ENCODE results near the gene IRAK3. TPM values are rescaled to one million over a fixed set of nuclear protein-coding genes. Genes with fewer than 3 reads are reported as not detected.
"Not testable (repeated sequence)": the region's sequence is repeated elsewhere in the genome, so short reads cannot be mapped to it uniquely, and the experiment has no call there.

The IRAK3 gene
- total RNA-seq, 1 experiment from 2014 or later = 0.44 TPM

DNA sequence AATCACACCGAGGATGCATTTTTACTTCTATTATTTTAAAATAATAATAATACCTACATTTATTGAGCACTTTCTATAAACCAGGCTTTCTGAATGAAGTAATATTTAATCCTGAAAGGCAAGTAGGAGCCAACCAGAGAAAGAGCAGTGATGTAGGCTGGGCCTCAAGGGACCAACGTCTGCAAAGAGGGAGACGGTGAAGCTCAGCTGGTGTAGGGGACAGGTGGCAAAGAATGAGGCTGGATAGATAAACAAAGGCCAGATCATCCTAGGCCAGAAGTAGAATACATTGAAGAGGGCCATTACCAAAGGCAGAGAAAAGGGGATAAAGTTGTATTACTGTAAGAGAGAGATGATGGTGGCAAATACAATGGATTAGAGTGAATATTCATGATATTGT is 18.4 kb upstream of the IRAK3 start:
- H2BK20ac ChIP-seq (ENCODE audit: low read depth, low read length, poor library complexity, severe bottlenecking) = no peak overlapping the region
- peaks cover 3% of the 10 kb centered on the region for H3K4me1 ChIP-seq (ENCODE audit: insufficient read depth, low read length)
- TF ChIP-seq, protein P1, sequence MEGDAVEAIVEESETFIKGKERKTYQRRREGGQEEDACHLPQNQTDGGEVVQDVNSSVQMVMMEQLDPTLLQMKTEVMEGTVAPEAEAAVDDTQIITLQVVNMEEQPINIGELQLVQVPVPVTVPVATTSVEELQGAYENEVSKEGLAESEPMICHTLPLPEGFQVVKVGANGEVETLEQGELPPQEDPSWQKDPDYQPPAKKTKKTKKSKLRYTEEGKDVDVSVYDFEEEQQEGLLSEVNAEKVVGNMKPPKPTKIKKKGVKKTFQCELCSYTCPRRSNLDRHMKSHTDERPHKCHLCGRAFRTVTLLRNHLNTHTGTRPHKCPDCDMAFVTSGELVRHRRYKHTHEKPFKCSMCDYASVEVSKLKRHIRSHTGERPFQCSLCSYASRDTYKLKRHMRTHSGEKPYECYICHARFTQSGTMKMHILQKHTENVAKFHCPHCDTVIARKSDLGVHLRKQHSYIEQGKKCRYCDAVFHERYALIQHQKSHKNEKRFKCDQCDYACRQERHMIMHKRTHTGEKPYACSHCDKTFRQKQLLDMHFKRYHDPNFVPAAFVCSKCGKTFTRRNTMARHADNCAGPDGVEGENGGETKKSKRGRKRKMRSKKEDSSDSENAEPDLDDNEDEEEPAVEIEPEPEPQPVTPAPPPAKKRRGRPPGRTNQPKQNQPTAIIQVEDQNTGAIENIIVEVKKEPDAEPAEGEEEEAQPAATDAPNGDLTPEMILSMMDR (conservative IDR thresholded peaks at IDR 0.05) = no peak
- H2AK5ac ChIP-seq (ENCODE audit: insufficient read length, low read length) = no peak overlapping the region
- no peaks in the 10 kb centered on the region for H3K9me3 ChIP-seq (ENCODE audit: control insufficient read depth, low read depth, low read length)
- H3T11ph ChIP-seq (ENCODE audit: low read length) = no peak overlapping the region
- Mint-ChIP-seq H3K4me1 (peaks cover 3 to 6% of the 10 kb centered on the region in 2 experiments; a peak in 3 of 4 replicates), H3K27me3 (ENCODE audit: low read depth) (peaks cover 5% of the 10 kb centered on the region), H3K4me3 (peak overlapping the region; percentile 88 to 90; a peak in 4 of 5 replicates), H3K27ac (no peak overlapping the region), H3K36me3 (ENCODE audit: insufficient read depth in 1 of 3, low read depth in 3 of 3) (peaks cover 7 to 12% (median 11%) of the 10 kb centered on the region in 3 experiments), H3K9me3 (peaks cover 16 to 19% of the 10 kb centered on the region in 2 experiments)
- 100% methylated on average over 1 of the region's 3 CpGs for WGBS (ENCODE audit: extremely low coverage, insufficient read length, low lambda C conversion rate)
- H3K23ac ChIP-seq (ENCODE audit: insufficient read length, low read depth, low read length) = no peak overlapping the region
- H4K5ac ChIP-seq (ENCODE audit: insufficient read length, low read depth, low read length) = no peak overlapping the region
- H2BK15ac ChIP-seq (ENCODE audit: low read depth, low read length) = no peak overlapping the region
- no peaks in the 10 kb centered on the region for H3K27me3 ChIP-seq (ENCODE audit: insufficient read depth, low read length)
- H3K56ac ChIP-seq (ENCODE audit: insufficient read length, low read depth, low read length) = no peak overlapping the region
- no peak overlapping the region for H3K18ac ChIP-seq (ENCODE audit: insufficient read length, low read depth, low read length)
- H2BK5ac ChIP-seq (ENCODE audit: insufficient read length, low read length) = no peak overlapping the region
- no peaks in the 10 kb centered on the region for H4K20me1 ChIP-seq (ENCODE audit: control insufficient read depth, insufficient read depth, insufficient read length)
- no peak overlapping the region for H2AFZ ChIP-seq (ENCODE audit: low read length)
- H4K8ac ChIP-seq (replicated peaks; ENCODE audit: insufficient read length, low read depth, low read length) = no peak overlapping the region
- H3K79me1 ChIP-seq (ENCODE audit: insufficient read depth, low read depth, low read length, poor library complexity, severe bottlenecking) = peaks cover 8% of the 10 kb centered on the region
- no peak for DNase-seq
- no peak overlapping the region for H3K27ac ChIP-seq (ENCODE audit: insufficient read length, low read depth, low read length)
- H3K4me2 ChIP-seq (ENCODE audit: insufficient read depth, insufficient read length, low read length) = no peak overlapping the region
- H3K9ac ChIP-seq (ENCODE audit: extremely low read depth, insufficient read length, low read length) = no peak overlapping the region
- H3K4ac ChIP-seq (ENCODE audit: low read depth, low read length) = no peak overlapping the region
- no peak overlapping the region for H2BK120ac ChIP-seq (ENCODE audit: low read depth, low read length, poor library complexity, severe bottlenecking)
- peaks cover 3% of the 10 kb centered on the region; the same call in 1 of the 2 replicates for H3K79me2 ChIP-seq (ENCODE audit: insufficient read depth, low read length)
- no peaks in the 10 kb centered on the region for H3K23me2 ChIP-seq (ENCODE audit: insufficient read length, low read depth, low read length, poor library complexity, severe bottlenecking)
- no peak overlapping the region for H3K14ac ChIP-seq (ENCODE audit: insufficient read depth, low read length)
- no peak overlapping the region for H2BK12ac ChIP-seq (ENCODE audit: insufficient read length, low read depth, low read length)
- no peak overlapping the region for H4K91ac ChIP-seq (ENCODE audit: insufficient read length, low read depth, low read length)

DNA sequence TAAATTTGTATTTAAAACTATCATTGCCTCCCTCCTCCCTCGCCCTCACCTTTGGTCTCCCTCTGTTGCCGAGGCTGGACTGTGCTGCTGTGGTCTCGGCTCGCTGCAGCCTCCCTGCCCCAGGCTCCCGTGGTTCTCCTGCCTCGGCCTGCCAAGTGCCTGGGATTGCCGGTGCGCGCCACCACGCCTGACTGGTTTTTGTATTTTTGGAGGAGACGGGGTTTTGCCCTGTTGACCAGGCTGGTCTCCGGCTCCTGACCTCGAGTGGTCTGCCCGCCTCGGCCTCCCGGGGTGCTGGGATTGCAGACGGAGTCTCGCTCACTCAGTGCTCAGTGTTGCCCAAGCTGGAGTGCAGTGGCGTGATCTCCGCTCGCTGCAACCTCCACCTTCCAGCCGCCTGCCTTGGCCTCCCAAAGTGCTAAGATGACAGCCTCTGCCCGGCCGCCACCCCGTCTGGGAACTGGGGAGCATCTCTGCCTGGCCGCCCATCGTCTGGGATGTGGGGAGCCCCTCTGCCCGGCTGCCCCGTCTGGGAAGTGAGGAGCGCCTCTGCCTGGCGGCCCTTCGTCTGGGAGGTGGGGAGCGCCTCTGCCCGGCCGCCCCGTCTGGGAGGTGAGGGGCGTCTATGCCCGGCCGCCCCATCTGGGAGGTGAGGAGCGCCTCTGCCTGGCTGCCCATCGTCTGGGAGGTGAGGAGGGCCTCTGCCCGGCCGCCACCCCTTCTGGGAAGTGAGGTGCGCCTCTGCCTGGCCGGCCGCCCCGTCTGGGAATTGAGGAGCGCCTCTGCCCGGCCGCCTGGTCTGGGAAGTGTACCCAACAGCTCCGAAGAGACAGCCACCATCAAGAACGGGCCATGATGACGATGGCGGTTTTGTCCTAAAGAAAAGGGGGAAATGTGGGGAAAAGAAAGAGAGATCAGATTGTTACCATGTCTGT is 14.4 kb upstream of the IRAK3 start:
- H3K23me2 ChIP-seq (ENCODE audit: insufficient read length, low read depth, low read length, poor library complexity, severe bottlenecking); H3K9me3 ChIP-seq (ENCODE audit: control insufficient read depth, low read depth, low read length); H2BK120ac ChIP-seq (ENCODE audit: low read depth, low read length, poor library complexity, severe bottlenecking); H3K18ac ChIP-seq (ENCODE audit: insufficient read length, low read depth, low read length); H3K4me1 Mint-ChIP-seq; H4K91ac ChIP-seq (ENCODE audit: insufficient read length, low read depth, low read length); H3K14ac ChIP-seq (ENCODE audit: insufficient read depth, low read length); H2AK5ac ChIP-seq (ENCODE audit: insufficient read length, low read length); H2BK15ac ChIP-seq (ENCODE audit: low read depth, low read length); H3K27me3 ChIP-seq (ENCODE audit: insufficient read depth, low read length); H2BK12ac ChIP-seq (ENCODE audit: insufficient read length, low read depth, low read length); H2BK5ac ChIP-seq (ENCODE audit: insufficient read length, low read length); H3K9ac ChIP-seq (ENCODE audit: extremely low read depth, insufficient read length, low read length); H4K20me1 ChIP-seq (ENCODE audit: control insufficient read depth, insufficient read depth, insufficient read length); H3K79me1 ChIP-seq (ENCODE audit: insufficient read depth, low read depth, low read length, poor library complexity, severe bottlenecking); H4K5ac ChIP-seq (ENCODE audit: insufficient read length, low read depth, low read length); H2BK20ac ChIP-seq (ENCODE audit: low read depth, low read length, poor library complexity, severe bottlenecking); H3K27ac ChIP-seq (ENCODE audit: insufficient read length, low read depth, low read length); H3K4ac ChIP-seq (ENCODE audit: low read depth, low read length); H3K27ac Mint-ChIP-seq; H2AFZ ChIP-seq (ENCODE audit: low read length); H3K36me3 Mint-ChIP-seq (ENCODE audit: insufficient read depth in 1 of 3, low read depth in 3 of 3); H3K56ac ChIP-seq (ENCODE audit: insufficient read length, low read depth, low read length); H3K27me3 Mint-ChIP-seq (ENCODE audit: low read depth); H3K4me3 Mint-ChIP-seq; H4K8ac ChIP-seq (replicated peaks; ENCODE audit: insufficient read length, low read depth, low read length); DNase-seq; H3K4me1 ChIP-seq (ENCODE audit: insufficient read depth, low read length); H3K4me2 ChIP-seq (ENCODE audit: insufficient read depth, insufficient read length, low read length); H3T11ph ChIP-seq (ENCODE audit: low read length); H3K79me2 ChIP-seq (ENCODE audit: insufficient read depth, low read length); H3K23ac ChIP-seq (ENCODE audit: insufficient read length, low read depth, low read length): not testable (repeated sequence)
- peaks cover 12 to 18% of the 10 kb centered on the region in 2 experiments for H3K9me3 Mint-ChIP-seq
- no CpG with 5 or more reads among the region's 54 CpGs for WGBS (ENCODE audit: extremely low coverage, insufficient read length, low lambda C conversion rate)
